Stomach smooth muscle (tissue), 2 donors: Measurements from ENCODE around the gene TTC33.

Source experiments
- H3K27ac ChIP-seq: one replicate; pipeline ENCODE4 v1.7.0; 2013; ENCODE audit warnings: mild to moderate bottlenecking, low read length, inconsistent platforms
- H3K27me3 ChIP-seq, 2 donors: one replicate each; pipeline ENCODE4 v1.7.0; 2013; ENCODE audit warnings: low read length in 2 of 2; ENCODE audit not compliant: insufficient read depth in 2 of 2, control insufficient read depth in 1 of 2
- H3K36me3 ChIP-seq, 2 donors: one replicate each; pipeline ENCODE4 v1.7.0; 2013; ENCODE audit warnings: low read length in 2 of 2; ENCODE audit not compliant: control insufficient read depth in 2 of 2, insufficient read depth in 2 of 2
- H3K4me1 ChIP-seq: one replicate; pipeline ENCODE4 v1.7.0; 2013; ENCODE audit warnings: low read length; ENCODE audit not compliant: control insufficient read depth, insufficient read depth
- H3K4me3 ChIP-seq, 2 donors: one replicate each; pipeline ENCODE4 v1.7.0; 2013; ENCODE audit warnings: low read length in 2 of 2
- H3K9ac ChIP-seq, 2 donors: one replicate each; pipeline ENCODE4 v1.7.0; 2013; ENCODE audit warnings: low read length in 2 of 2, mild to moderate bottlenecking in 1 of 2
- H3K9me3 ChIP-seq, 2 donors: one replicate each; pipeline ENCODE4 v1.7.0; 2013; ENCODE audit warnings: low read length in 2 of 2; ENCODE audit not compliant: control insufficient read depth in 2 of 2
- donor health status: healthy.
- donor health status: Pancreatic carcinoma.

The TTC33 gene

GRCh38 chr5:40690267-40690666, 65.5 kb downstream of the TTC33 start:
- no peaks in the 10 kb centered on the region for H3K9me3 ChIP-seq
- H3K27me3 ChIP-seq, result no peaks in the 10 kb centered on the region
- H3K4me3 ChIP-seq, result no peak overlapping the region
- peak overlapping the region in 1 of 2 donors; percentile 17 for H3K9ac ChIP-seq
- H3K36me3 ChIP-seq, result peaks cover 10 to 16% of the 10 kb centered on the region in 2 donors
- no peak overlapping the region for H3K27ac ChIP-seq
- peaks cover 8% of the 10 kb centered on the region for H3K4me1 ChIP-seq

DNA sequence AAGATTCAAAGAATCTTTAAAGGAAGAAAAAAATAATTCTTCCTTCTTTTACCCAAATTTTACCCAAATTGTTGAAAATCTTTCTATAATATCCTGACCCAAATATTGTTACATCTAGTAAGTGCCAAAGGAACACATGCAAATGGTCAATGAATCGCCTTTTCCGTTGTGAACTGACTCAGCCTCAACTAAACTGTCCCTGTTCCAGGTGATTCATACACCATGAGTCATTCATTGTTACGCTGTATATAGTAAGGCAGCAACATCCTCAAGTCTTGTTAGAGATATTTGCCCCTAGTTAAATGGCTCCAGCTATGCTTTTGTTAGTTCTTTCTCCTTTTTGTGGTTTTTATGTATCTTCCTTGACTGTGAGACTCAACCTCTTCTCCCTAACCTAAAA, 66.3 kb downstream of the TTC33 start:
- no peak overlapping the region for H3K27ac ChIP-seq
- H3K27me3 ChIP-seq, result no peaks in the 10 kb centered on the region
- peaks cover 9% of the 10 kb centered on the region for H3K4me1 ChIP-seq
- no peak overlapping the region for H3K9ac ChIP-seq
- peaks cover 10 to 13% of the 10 kb centered on the region in 2 donors for H3K36me3 ChIP-seq
- H3K4me3 ChIP-seq, result no peak overlapping the region
- no peaks in the 10 kb centered on the region for H3K9me3 ChIP-seq

DNA sequence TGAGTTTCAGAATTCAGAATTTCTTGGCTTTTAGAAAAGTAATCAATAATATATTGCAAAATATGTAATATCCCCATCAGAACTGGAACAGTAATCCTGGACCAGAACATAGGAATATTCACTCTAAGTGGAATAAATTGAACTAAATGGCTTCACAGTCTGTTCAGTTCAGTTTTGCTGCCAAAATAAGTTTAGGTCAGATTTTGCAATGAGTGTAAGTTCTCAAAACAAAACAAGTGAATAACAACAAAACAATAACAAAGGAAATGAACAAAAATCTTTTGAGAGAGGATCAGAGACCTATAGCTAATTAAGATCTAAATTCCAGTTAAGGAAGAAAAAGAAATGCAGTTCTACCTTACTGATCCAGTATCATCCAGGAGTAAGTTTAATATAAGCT, 66.8 kb downstream of the TTC33 start:
- Histone ChIP-seq H3K27ac (no peak overlapping the region), H3K4me1 (peaks cover 9% of the 10 kb centered on the region), H3K36me3 (peaks cover 10 to 11% of the 10 kb centered on the region in 2 donors), H3K9me3 (no peaks in the 10 kb centered on the region), H3K4me3 (no peak overlapping the region), H3K9ac (no peak overlapping the region), H3K27me3 (no peaks in the 10 kb centered on the region)

DNA sequence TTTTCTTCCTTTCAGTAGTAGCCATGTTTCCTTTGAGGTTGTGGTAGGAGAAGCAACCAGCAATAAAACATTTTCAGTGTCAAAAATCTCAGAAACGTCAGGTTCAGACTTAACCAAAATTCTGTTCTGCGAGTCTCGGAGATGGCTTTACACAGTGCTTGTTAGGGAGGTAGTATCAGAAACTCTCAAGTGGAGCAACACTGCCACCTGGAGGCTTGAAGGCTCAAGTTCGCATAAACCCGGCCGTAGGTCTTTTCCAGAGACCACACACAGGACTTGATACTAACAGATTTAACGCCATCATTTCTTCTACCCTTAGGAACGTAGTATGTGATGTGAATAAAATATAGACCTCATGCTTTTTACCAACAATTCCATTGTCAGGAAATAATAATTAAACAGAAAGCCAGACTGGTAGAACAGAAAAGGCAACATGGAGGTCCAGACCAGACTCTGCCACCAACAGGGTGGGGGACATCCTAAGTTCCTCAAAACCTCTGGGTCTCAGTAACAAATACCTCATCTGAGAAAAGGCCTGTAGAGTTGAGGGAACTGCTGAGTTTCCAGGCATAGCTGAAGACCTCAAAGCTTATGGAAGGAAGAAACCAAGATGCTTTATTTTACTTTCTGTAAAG, 67.5 kb downstream of the TTC33 start:
- H3K4me1 ChIP-seq, result peaks cover 9% of the 10 kb centered on the region
- no peak overlapping the region for H3K27ac ChIP-seq
- peak overlapping the region in 1 of 2 donors; percentile 50 for H3K4me3 ChIP-seq
- no peaks in the 10 kb centered on the region for H3K9me3 ChIP-seq
- H3K27me3 ChIP-seq, result no peaks in the 10 kb centered on the region
- H3K9ac ChIP-seq, result peak overlapping the region in 1 of 2 donors; percentile 1
- H3K36me3 ChIP-seq, result peaks cover 10 to 11% of the 10 kb centered on the region in 2 donors

DNA sequence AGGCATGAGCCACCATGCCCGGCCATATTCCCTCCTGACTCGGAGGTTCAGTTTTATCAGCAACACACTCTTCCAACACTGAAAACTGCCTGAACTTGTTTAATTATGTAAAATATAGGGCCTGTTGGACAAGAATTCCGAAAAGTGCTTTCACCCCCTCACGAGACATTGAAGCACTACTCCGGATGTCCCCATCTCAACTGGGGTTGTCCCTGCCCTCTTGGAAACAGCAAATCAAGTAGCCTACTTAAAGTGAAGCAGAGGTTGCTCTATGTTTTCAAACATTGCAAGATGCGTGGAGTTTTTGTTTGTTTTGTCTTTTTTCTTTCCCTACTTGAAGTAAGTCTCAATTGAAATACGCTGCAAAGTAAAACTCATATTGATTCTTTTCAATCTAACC, 68.4 kb downstream of the TTC33 start:
- peaks cover 7 to 8% of the 10 kb centered on the region in 2 donors for H3K36me3 ChIP-seq
- H3K9me3 ChIP-seq, result no peaks in the 10 kb centered on the region
- no peak overlapping the region for H3K9ac ChIP-seq
- no peak overlapping the region for H3K27ac ChIP-seq
- peak overlapping the region; percentile 11 to 50 for H3K4me3 ChIP-seq
- H3K4me1 ChIP-seq, result peaks cover 9% of the 10 kb centered on the region
- no peaks in the 10 kb centered on the region for H3K27me3 ChIP-seq

DNA sequence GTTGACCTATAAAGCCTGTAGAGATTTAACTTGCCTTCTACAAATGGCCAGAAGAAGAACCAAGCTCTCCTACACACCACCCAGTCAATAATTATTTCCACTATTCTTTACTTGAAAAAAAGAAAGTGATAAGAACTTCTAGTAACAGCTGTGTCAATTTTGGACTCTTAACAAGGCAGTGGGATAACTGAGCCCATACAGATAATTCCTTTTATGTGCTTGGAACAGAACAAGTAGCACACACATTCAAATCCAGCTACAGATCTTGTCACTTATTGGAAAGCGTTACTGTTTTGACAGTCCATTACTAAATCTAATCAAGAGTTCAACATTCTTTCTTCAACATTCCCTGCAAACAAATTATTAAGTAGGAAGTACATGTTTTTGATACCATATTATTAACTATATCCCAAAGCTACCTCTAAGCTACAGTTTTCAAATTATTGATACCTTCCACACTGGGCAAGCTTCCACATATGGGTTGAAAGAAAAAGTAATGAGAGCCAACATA, 69.7 kb downstream of the TTC33 start:
- Histone ChIP-seq H3K9ac (no peak overlapping the region), H3K36me3 (no peaks in the 10 kb centered on the region), H3K4me3 (peak overlapping the region; percentile 36 to 65), H3K4me1 (peaks cover 11% of the 10 kb centered on the region), H3K27me3 (no peaks in the 10 kb centered on the region), H3K27ac (no peak overlapping the region), H3K9me3 (no peaks in the 10 kb centered on the region)

DNA sequence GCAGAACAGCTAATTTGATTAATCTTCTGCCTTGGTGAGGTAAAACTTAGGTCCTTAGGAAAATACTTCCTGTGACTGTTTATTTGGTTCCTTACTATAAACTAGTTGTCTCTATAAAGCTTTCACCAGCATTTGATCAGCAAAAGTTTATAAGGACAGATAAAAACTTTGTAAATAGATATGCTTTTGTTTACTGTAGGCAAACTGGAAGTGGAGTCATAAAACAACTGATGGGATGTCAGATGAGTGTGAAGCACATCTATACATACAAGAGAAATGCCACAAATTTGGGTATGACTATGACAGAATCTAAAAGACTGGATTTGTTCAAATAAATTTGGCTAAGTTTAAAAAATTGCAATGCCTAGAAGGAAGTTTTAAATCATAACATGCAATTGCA, 70.6 kb downstream of the TTC33 start:
- Histone ChIP-seq H3K27me3 (no peaks in the 10 kb centered on the region), H3K9me3 (no peaks in the 10 kb centered on the region), H3K36me3 (no peaks in the 10 kb centered on the region), H3K27ac (no peak overlapping the region), H3K9ac (no peak overlapping the region), H3K4me3 (peak overlapping the region; percentile 25 to 65), H3K4me1 (peaks cover 11% of the 10 kb centered on the region)

DNA sequence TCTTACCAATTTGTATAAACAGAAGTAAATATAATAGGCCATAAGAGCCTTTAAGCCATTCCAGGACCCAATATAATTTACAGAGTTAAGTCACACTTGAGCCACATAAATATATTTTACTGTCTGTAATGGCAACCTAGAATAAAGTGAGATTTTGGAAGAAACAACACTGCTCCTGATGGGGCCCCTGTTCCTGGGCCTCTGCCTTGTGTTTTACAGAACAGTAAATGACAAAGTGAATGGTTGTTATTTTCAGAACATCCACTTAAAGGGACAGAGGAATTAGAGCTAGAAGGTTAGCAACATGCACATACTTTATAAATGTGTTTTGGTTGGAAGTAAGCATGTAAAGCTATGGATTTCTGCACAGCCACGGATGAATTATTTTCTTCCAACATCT, 72.5 kb downstream of the TTC33 start:
- peaks cover 9% of the 10 kb centered on the region for H3K4me1 ChIP-seq
- H3K36me3 ChIP-seq, result no peaks in the 10 kb centered on the region
- peak overlapping the region; percentile 95 to 97 for H3K4me3 ChIP-seq
- peak overlapping the region; percentile 25 for H3K27ac ChIP-seq
- H3K27me3 ChIP-seq, result no peaks in the 10 kb centered on the region
- peak overlapping the region; percentile 7 to 71 for H3K9ac ChIP-seq
- no peaks in the 10 kb centered on the region for H3K9me3 ChIP-seq

- Histone ChIP-seq H3K36me3 (no peaks in the 10 kb centered on the region), H3K27ac (peak overlapping the region; percentile 88), H3K9me3 (no peaks in the 10 kb centered on the region), H3K4me1 (peaks cover 12% of the 10 kb centered on the region), H3K4me3 (peak overlapping the region; percentile 95 to 97), H3K27me3 (no peaks in the 10 kb centered on the region), H3K9ac (peak overlapping the region; percentile 71 to 89)
Observed at GRCh38 chr5:40682154-40683017, 73.4 kb downstream of the TTC33 start.

DNA sequence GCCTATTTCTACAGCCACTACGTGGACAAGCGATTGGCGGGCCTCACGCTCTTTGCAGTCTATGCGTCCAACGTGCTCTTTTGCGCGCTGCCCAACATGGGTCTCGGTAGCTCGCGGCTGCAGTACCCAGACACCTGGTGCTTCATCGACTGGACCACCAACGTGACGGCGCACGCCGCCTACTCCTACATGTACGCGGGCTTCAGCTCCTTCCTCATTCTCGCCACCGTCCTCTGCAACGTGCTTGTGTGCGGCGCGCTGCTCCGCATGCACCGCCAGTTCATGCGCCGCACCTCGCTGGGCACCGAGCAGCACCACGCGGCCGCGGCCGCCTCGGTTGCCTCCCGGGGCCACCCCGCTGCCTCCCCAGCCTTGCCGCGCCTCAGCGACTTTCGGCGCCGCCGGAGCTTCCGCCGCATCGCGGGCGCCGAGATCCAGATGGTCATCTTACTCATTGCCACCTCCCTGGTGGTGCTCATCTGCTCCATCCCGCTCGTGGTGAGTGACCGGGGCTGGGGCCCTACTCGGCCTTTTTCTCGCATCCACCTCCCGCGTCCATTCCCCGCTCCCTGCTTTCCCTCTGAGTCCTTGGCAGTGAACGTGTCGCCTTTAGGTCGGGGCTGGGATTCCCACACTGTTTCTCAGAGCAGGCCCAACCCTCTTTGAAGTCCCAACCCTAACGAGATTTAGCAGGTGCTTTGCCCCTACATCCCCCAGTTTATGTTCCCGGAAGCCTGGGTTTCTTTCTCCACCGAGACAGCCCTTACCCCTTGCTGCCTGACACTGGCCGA, 74.2 kb downstream of the TTC33 start:
- H3K27ac ChIP-seq, result peak overlapping the region; percentile 88
- peaks cover 20% of the 10 kb centered on the region for H3K4me1 ChIP-seq
- no peaks in the 10 kb centered on the region for H3K36me3 ChIP-seq
- no peaks in the 10 kb centered on the region for H3K9me3 ChIP-seq
- H3K27me3 ChIP-seq, result no peaks in the 10 kb centered on the region
- peak overlapping the region; percentile 71 to 89 for H3K9ac ChIP-seq
- H3K4me3 ChIP-seq, result peak overlapping the region; percentile 95 to 97
